Astrocyte (in vitro differentiated cells and primary cell): ENCODE measurements around the gene NLRP8.

Experiments
- CTCF ChIP-seq: IDR thresholded peaks from 2 replicates; pipeline ENCODE4 v1.5.1; 2011; ENCODE audit warnings: low read depth, mild to moderate bottlenecking, inconsistent platforms, low read length, moderate library complexity; ENCODE audit not compliant: insufficient read depth
- EZH2 ChIP-seq: IDR thresholded peaks from 2 replicates; pipeline ENCODE4 v1.6.1; 2012; ENCODE audit warnings: mild to moderate bottlenecking, low read length, inconsistent platforms; ENCODE audit not compliant: insufficient read depth

- no peak for TF ChIP-seq CTCF
- TF ChIP-seq EZH2 = no peak
Measured at GRCh38 chr19:55947532-55947931, at the start of gene NLRP8.
